NCI-H2227 (cell line): Measurements from ENCODE around the gene UBL4A.

Experiments used
- DNase-seq: peaks from one replicate; lab custom pipeline; 2025; ENCODE audit not compliant: unreplicated experiment; lab: John Stamatoyannopoulos, UW

UBL4A gene

DNA sequence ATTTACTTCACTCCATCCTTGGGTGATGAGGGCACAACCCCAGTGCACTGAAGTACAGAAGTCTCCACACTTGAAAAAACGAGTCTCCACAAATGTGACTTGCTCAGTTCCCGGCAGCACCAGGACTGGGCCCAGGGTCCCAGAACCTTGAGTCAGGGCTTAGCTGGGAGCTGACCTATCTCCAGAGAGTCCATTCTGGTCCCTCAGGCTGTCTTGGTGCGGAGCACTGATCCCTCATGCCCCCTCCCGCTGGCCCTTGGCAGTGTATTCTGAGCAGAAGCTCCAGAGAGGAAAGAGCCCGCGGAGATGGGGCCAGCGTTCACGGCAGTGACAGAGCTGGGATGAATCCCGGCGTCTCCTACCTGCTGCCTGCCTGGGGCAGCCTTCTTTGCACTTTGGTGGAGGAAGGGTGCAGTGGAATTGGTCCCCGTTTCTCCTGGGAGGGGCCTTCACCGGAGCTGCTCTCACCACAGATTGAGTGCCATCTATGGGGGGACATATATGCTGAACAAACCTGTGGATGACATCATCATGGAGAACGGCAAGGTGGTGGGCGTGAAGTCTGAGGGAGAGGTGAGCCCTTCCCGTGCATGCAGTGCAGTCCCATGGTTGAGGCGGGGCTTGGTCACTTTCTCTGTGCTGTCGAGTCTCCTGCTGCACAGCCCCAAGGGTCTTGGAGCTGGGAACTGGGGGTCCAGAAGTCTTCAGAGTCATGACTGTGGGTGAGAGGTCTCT, 45.6 kb downstream of the UBL4A start:
- no peak for DNase-seq

DNA sequence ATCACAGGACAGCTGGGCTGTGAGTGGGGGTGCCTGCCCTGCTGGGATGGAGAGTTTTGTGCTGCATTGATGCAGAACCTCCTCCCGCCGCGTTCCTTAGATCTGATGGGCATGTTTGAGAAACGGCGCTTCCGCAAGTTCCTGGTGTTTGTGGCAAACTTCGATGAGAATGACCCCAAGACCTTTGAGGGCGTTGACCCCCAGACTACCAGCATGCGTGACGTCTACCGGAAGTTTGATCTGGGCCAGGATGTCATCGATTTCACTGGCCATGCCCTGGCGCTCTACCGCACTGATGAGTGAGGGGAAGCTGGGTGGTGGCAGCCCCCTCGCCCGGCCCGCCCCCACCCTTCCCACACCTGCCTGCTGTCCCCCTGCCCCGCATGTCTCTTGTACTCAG, 46.6 kb downstream of the UBL4A start:
- DNase-seq = no peak

DNA sequence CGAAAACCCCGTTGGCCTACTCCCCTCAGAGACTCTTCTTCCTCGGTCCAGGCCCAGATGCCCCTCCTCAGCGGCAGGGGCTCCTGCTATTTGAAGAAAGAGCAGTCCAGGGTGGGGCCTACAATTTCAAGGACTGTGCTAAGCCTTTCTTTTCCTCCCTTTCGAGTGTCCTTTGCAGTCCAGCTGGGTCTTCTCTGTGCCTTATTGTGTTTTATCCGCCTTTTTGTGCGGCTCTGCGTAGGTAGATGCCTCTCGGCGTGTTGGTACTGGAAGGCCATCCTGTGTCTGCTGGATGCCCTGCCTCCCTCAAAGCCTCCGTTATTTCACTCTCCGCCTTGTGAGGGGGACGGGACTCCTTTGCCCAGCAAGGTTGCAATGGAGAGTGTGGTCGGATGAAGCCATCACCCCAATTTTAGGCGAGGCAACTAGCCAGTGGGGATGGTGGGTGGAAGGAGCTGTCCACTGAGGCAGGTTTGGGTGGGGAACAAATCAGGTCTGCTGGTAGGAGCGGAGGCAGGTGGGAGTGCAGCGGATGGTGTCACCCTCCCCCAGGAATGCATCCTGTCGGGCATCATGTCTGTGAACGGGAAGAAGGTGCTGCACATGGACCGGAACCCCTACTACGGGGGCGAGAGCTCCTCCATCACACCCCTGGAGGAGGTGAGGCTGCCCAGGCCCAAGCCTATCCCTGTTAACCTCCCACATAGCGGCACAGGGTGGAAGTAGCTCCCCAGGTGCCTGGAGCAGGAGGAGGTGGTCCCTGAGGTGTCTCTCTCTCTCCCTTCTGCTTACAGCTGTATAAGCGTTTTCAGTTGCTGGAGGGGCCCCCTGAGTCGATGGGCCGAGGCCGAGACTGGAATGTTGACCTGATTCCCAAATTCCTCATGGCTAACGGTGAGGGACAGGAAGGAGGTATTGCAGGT, 48.2 kb downstream of the UBL4A start:
- no peak for DNase-seq

DNA sequence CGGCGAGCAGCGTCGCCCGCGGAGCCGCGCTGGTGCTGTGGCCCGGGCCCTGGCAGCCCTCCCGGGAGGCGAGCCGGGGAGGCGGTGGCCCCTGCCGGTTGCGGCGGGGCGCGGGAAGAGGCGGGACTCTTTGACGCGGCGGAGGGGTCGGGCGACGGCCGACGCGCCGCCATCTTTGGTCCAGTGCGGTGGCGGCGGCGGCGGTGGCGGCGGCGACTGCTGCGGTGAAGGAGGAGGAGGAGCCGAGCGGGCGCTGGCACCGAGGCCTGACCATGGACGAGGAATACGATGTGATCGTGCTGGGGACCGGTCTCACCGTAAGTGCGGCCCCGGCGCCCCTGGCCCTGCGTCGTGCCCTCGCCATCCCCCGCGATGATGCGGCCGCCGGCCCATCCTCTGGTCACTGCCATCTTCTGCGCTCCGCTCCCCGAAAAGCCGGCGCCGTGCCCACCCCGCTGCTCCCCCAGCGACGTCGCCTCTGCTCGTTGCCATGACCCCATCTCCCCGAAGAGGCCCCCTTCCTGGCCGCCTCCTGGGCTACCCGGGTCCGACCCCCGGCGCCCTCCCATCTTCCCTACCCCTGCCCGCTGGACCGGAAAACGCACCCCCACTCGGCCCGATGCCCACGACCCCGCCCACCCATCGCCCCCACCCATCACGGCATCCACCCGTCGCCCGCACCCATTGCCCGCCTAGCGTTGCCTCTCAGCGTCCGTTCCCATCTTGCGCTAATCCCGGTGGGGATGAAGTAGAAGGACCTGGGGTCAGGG, 49.2 kb downstream of the UBL4A start, which contains the start of gene GDI1:
Gene GDI1, plus strand, starts transcription at position 172 of the 770 bp plus-strand sequence. Its CDS starts 101 bp downstream, at position 273.
- DNase-seq = peak; percentile 73

DNA sequence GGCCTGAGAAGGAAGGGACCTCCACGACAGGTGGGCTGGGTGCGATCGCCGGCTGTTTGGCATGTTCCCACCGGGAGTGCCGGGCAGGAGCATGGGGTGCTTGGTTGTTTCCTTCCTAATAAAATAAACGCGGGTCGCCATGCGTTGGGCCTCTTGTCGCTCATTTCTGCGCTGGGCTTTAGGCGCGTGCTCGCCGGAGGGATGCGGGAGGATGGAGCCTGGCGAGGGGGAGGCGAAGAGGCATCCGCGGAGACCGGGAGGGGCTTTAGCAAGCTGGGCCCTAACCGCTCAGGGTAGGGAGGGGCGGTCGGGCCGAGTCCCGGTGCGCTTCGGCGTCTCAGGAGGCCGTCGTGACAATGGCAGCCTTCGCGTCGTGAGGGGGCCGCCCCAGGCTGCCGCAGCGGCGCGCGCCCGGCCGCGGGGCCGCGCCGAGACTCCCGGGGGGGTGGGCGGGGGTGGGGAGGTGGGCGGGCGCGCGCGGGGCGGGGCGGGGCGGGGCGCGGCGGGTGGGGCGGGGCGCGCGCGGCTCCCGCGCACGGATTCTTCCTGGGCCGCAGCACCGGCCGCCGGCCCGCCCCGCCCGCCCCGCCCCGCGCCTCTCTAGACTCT, 49.9 kb downstream of the UBL4A start:
- DNase-seq = peak; percentile 73

DNA sequence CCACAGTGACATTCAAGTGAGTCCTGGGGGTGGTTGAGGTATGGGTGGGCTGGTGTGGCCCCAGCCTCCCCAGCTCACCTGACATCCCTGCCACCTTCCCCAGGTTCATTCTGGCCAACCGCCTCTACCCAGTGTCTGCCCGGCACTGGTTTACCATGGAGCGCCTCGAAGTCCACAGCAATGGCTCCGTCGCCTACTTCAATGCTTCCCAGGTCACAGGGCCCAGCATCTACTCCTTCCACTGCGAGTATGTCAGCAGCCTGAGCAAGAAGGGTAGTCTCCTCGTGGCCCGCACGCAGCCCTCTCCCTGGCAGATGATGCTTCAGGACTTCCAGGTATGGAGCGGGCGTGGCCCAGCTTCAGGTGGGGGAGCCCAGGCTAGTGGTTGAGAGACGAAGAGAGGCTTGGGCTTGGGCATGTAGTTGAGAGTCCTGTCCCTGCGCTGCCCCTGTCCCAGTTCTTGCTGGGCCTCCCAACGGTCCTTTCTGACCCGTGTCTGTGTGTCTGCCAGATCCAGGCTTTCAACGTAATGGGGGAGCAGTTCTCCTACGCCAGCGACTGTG, 51.2 kb downstream of the UBL4A start:
- DNase-seq = no peak

DNA sequence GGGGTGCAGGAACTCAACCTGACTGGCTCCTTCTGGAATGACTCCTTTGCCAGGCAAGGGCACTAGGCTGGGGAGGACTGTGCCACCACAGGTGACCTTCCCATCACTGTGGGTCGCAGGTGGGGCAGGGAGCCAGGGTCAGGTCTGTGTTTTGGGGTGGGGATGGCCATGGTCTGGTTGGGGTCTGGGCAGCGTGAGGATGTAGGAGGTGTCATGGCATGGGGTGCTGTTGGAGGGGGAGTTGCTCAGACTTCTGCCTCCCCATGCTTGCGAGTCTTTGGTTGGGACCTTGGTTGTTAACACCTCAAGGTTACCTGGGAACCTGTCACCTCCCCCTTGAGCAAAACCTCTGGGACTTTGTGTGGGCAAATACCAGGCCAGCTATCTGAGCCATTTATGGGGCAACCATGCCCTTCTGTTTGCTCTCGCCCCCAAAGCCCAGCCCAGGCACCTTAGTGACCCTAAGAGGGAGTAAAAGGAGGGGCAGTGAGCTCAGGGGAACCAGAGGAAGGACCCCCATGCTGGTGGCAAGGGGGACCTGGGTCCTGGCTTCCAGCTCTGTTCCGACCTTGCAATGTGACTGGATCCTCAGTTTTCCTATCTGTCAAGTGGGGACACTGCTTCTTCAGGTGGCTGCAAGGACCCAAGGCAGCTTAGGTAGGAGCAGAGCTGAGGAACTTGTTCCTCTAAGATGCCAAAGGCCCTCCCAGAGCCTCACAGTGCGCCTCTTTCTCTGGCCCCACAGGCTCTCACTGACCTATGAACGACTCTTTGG, 51.8 kb downstream of the UBL4A start:
- DNase-seq = no peak
